Measurements from ENCODE around the gene TPSD1. TPM values are rescaled to one million over a fixed set of nuclear protein-coding genes. Genes with fewer than 3 reads are reported as not detected.

Gene TPSD1
- total and polyA plus RNA-seq, 2 donors (not counting 3 experiments of a cell fraction or from before 2014, with no cell fraction given) = not detected

DNA sequence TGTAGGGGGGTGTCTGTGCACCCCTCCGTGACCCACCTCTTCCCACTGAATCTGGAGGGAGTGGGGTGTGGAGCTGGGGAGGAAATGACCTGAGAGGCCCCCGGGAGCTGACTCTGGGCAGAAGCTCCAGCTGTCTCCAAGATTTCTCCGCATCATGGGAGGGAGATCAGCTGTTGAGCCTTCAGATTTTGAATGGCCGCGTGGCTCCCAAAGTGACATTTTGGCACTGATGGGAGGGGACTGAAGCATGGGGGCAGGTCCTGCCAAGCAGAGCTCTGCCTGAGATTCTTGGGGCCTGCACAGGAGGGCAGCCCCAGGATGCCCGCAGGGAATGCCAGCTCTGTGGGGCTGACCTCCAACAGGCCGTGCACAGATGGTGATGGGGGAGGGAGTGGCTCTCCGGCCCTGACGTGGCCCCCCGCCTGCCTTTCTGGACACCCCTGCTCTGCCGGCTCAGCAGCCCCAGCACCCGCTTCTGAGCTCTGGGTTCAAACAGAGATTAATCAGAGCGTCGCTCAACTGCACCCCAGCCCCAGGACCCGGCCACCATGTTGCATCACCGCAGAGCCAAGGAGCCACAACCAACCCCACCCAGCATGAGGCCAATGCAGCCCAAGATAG is 28.2 kb downstream of the TPSD1 start:
- dilution Hi-C loops (cut with MboI; ENCODE audit: extremely low pct_ligation_motif_present, low sequenced_read_pairs) = no loop called here

More for the DNA sequence above, 28.2 kb downstream of the TPSD1 start:
- no peaks in the 10 kb centered on the region for H3K9me3 ChIP-seq (replicated peaks; ENCODE audit: control insufficient read depth, insufficient read depth, low read length)
- no peak overlapping the region for H3K27ac ChIP-seq (ENCODE audit: insufficient read depth, low read depth, low read length)
- peaks cover 2 to 4% of the 10 kb centered on the region in 2 experiments for H3K27me3 ChIP-seq (ENCODE audit: control insufficient read depth in 2 of 2, insufficient read depth in 2 of 2, low read length in 2 of 2)
- no peaks in the 10 kb centered on the region for H3K79me2 ChIP-seq (ENCODE audit: control insufficient read depth, insufficient read depth, low read length)
- no peaks in the 10 kb centered on the region for H3K9me1 ChIP-seq (replicated peaks; ENCODE audit: control insufficient read depth, extremely low read depth, insufficient read depth, low read length)
- H4K20me1 ChIP-seq (replicated peaks; ENCODE audit: control insufficient read depth, extremely low read depth, insufficient read depth, low read length) = no peaks in the 10 kb centered on the region
- H3K4me2 ChIP-seq (ENCODE audit: insufficient read depth, low read length) = no peak overlapping the region
- ChIA-PET POLR2A (no interaction called here), CTCF (interaction anchor here (0.8 kb wide), 1 partner anchor 52 kb away, joined by 3 read pairs; no protein-coding TSS in a partner anchor)
- no peak for TF ChIP-seq POLR2AphosphoS5 (IDR thresholded peaks at IDR 0.05; ENCODE audit: insufficient read depth, low read depth, low read length)
- no peak for TF ChIP-seq EZH2 (IDR thresholded peaks at IDR 0.05; ENCODE audit: borderline replicate concordance, low read depth, low read length, severe bottlenecking)
- TF ChIP-seq FOS (IDR thresholded peaks at IDR 0.05; ENCODE audit: borderline replicate concordance, insufficient read depth, low read length) = no peak
- TF ChIP-seq, protein P1, sequence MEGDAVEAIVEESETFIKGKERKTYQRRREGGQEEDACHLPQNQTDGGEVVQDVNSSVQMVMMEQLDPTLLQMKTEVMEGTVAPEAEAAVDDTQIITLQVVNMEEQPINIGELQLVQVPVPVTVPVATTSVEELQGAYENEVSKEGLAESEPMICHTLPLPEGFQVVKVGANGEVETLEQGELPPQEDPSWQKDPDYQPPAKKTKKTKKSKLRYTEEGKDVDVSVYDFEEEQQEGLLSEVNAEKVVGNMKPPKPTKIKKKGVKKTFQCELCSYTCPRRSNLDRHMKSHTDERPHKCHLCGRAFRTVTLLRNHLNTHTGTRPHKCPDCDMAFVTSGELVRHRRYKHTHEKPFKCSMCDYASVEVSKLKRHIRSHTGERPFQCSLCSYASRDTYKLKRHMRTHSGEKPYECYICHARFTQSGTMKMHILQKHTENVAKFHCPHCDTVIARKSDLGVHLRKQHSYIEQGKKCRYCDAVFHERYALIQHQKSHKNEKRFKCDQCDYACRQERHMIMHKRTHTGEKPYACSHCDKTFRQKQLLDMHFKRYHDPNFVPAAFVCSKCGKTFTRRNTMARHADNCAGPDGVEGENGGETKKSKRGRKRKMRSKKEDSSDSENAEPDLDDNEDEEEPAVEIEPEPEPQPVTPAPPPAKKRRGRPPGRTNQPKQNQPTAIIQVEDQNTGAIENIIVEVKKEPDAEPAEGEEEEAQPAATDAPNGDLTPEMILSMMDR (IDR thresholded peaks at IDR 0.05; ENCODE audit: extremely low read depth in 1 of 2, insufficient read depth in 1 of 2, low read depth in 1 of 2, low read length in 2 of 2) = no peak
- no peak for TF ChIP-seq JUN (IDR thresholded peaks at IDR 0.05; ENCODE audit: borderline replicate concordance, insufficient read depth, insufficient read length, low read depth)
- no peak for TF ChIP-seq MYC (IDR thresholded peaks at IDR 0.05; ENCODE audit: low read depth, low read length)
- TF ChIP-seq, protein P2, sequence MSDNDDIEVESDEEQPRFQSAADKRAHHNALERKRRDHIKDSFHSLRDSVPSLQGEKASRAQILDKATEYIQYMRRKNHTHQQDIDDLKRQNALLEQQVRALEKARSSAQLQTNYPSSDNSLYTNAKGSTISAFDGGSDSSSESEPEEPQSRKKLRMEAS (IDR thresholded peaks at IDR 0.05; ENCODE audit: insufficient read depth, insufficient read length) = no peak
- TF ChIP-seq POLR2A (IDR thresholded peaks at IDR 0.05; ENCODE audit: low read depth, low read length) = no peak
- TF ChIP-seq GATA2 (IDR thresholded peaks at IDR 0.05; ENCODE audit: insufficient read depth, insufficient read length, low read depth, low read length) = no peak
- no peak for DNase-seq (ENCODE audit: low read depth, low spot score)
- BruUV-seq (replicated peaks) = no TSS peak
- no peak overlapping the region for H3K9ac ChIP-seq (replicated peaks; ENCODE audit: extremely low read depth, insufficient read depth, low read length)
- no peak overlapping the region for H2AFZ ChIP-seq (ENCODE audit: low read depth, low read length)
- no peaks in the 10 kb centered on the region for H3K4me1 ChIP-seq (ENCODE audit: control insufficient read depth, extremely low read depth, insufficient read depth, low read length)
- intact Hi-C loops (cut with micrococcal nuclease) = no loop called here
- no peak for FAIRE-seq
- no peak overlapping the region for H3K4me3 ChIP-seq (replicated peaks in 1 of 3; ENCODE audit: insufficient read depth in 1 of 3, low read depth in 1 of 3, low read length in 3 of 3)
- H3K36me3 ChIP-seq (ENCODE audit: control insufficient read depth in 2 of 2, extremely low read depth in 1 of 2, insufficient read depth in 2 of 2, low read length in 2 of 2) = no peaks in the 10 kb centered on the region

All from endothelial cell of umbilical vein (primary cell).